ENCODE results near the gene NIP7.

DNA sequence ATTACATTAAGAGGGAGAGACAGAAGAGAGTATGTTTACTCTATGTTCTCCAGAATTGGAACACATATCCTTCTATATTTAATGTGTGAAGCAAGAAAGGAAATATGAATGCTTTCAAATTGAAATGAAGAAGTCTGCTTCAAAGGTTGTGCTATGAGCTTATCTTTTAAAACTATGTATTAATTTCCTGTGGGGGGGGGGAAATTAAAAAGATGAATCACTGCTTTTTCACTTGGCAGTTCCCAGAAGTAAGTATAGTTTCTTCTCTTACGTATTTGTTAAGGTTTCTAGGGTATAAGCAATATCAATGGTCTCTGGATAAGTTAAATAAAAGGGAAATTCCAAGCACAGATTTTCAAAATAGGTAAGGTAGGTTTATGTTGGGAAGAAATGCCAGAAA lies 39.2 kb downstream of the NIP7 start:
- TF ChIP-seq EZH2 (IDR thresholded peaks at IDR 0.05; ENCODE audit: borderline replicate concordance, low read depth, low read length, severe bottlenecking) (no peak), CTCF (IDR thresholded peaks at IDR 0.05; ENCODE audit: extremely low read depth in 1 of 2, insufficient read depth in 1 of 2, low read depth in 1 of 2, low read length in 2 of 2) (no peak), POLR2AphosphoS5 (IDR thresholded peaks at IDR 0.05; ENCODE audit: insufficient read depth, low read depth, low read length) (no peak), POLR2A (IDR thresholded peaks at IDR 0.05; ENCODE audit: low read depth, low read length) (no peak), JUN (IDR thresholded peaks at IDR 0.05; ENCODE audit: borderline replicate concordance, insufficient read depth, insufficient read length, low read depth) (peak; percentile 48), MYC (IDR thresholded peaks at IDR 0.05; ENCODE audit: low read depth, low read length) (no peak), GATA2 (IDR thresholded peaks at IDR 0.05; ENCODE audit: insufficient read depth, insufficient read length, low read depth, low read length) (peak; percentile 61)
- TF ChIP-seq, protein P1, sequence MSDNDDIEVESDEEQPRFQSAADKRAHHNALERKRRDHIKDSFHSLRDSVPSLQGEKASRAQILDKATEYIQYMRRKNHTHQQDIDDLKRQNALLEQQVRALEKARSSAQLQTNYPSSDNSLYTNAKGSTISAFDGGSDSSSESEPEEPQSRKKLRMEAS (IDR thresholded peaks at IDR 0.05; ENCODE audit: insufficient read depth, insufficient read length): no peak
